C1 segment of cervical spinal cord (tissue), 14 donors: ENCODE results near the gene PRR7.
"Not testable (repeated sequence)": the region's sequence is repeated elsewhere in the genome, so short reads cannot be mapped to it uniquely, and the experiment has no call there.

Experiments
- DNase-seq, 14 donors: peaks; one replicate each; lab custom pipeline; 2025; lab: John Stamatoyannopoulos, UW

PRR7 gene

DNA sequence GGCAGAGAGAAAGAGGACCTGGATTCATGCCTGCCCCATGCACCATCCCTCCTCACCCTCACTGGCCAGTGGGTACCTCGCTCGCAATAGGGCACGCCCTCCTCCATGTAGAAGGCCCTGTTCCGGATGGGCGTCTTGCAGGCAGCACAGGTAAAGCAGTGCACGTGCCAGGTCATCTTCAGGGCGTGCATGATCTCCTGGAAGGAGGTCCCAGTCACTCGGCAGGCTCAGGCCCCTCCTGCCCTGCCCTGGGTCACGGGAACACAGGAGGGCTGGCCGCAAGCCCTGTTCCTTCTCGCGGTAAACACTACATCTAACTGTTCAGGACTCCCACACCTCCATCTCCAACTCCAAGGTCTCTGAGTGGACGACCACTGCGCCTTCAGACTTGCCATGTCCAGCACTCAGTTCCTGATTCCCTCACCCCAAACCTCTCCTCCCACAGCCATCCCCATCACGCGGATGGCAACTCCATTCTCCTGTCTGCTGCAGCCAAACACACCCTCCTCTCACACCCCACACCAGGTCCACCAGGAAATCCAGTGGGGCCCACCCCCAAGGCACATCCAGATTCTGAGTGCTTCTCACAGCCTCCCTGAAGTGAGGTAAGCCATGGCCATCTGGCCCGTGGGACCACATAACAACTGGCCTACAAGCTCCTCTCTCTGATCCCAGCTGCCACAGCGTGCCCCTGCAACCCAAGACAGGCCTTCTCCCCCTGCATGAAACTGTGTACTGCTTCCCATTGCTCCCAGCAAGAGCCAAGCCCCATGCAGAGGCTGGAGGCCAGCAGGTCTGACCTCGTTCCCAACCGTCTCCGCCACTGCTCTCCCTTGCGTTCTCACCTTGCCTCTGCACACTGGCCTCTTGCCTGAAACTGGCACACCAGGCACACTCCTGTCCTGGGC lies 37.6 kb downstream of the PRR7 start:
- no peak for DNase-seq

DNA sequence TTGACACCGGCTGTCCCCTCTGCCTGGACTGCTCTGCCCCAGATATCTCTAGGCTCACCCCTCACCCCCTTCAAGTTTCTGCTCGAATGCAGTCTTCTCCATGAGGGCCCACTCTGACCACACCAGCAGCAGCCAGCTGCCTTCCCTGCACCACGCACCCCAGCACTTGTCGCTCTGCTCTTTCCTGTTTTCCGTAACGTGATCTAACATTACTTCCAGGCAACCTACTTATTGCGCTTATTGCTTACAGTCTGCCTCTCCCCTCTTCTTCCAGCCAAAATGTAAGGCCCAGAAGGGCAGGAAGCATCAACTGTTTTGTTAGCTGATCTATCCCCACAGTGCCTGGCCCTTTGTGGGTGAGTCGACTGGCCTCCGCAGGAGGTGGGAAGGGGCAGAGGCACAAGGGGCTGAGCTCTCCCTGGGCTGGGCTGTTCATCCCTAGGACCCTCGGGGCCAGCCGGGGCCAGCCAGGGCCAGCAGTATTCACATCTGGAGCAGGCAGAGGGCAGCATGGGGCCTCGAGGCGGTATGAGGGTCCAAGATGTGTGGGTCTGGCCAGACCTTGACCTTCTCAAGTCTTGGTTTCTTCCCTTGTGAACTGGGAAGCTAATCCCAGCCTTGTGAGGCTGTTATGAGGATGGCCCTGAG lies 38.4 kb downstream of the PRR7 start:
- DNase-seq: no peak

DNA sequence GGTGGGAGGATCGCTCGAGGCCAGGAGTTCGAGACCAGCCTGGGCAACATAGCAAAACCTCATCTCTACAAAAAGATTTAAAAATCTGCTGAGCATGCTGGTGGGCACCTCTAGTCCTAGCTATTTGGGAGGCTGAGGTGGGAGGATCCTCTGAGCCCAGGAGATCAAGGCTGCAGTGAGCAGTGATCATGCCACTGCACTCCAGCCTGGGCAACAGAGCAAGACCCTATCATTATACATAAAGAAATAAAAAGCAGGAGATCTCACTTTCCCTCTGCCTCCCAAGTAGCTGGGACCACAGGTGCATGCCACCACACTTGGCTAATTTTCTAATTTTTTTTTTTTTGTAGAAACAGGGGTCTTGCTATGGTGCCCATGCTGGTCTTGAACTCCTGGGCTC lies 39.1 kb downstream of the PRR7 start:
- DNase-seq: not testable (repeated sequence)

DNA sequence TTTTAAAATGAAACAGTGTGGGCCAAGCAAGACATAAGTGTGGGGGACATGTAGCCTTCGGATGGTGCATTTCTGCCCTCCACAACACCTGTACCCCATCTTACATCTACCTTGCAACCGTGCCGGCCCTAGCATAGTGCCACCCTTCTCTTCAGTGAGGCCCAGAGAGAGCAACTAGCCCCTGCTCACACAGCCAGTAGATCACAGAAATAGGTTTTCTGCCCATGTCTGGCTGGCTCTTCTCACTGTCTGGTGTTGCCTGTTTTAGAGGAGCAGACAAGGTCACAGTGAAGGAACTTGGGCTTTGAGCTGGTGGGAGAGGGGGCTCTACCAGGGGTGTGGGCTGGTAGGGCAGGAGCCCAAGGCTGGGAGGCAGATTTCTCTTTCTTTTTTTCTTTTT lies 39.6 kb downstream of the PRR7 start:
- DNase-seq: no peak

DNA sequence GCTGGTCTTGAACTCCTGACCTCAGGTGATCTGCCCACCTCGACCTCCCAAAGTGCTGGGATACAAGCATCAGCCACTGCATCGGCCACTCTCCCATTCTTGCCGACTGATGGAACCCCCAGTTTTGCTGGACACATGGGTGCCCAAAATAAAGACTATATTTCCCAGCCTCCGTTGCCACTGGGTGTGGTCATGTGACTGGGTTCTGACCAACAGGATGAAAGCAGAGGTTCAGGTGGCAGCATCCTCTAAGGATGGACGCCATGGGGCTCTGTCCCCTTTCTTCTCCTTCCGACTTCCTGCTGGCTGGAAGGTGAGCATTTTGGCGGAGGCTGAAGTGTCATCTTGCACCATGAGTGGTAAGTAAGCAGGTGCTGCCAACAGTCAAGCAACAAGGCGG lies 40.5 kb downstream of the PRR7 start:
- no peak for DNase-seq

DNA sequence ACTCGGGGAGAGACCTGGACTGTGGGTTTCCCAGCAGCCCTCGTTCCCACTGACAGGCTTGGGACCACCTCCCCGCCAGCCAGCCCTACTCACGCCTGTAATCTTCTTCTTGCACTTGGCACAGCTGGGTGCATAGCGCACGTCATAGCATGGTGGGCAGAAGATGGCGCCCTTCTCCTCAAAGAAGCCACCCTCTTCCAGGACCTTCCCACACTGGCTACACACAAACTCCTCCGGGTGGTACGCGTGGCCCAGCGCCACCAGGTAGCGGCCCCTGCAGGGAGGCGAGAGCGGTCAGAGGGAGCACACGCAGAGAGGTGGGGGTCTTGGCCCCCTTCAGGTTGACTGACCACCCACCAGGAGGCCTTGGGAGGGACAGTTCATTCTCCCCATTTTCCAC lies 41.4 kb downstream of the PRR7 start:
- DNase-seq: no peak

DNA sequence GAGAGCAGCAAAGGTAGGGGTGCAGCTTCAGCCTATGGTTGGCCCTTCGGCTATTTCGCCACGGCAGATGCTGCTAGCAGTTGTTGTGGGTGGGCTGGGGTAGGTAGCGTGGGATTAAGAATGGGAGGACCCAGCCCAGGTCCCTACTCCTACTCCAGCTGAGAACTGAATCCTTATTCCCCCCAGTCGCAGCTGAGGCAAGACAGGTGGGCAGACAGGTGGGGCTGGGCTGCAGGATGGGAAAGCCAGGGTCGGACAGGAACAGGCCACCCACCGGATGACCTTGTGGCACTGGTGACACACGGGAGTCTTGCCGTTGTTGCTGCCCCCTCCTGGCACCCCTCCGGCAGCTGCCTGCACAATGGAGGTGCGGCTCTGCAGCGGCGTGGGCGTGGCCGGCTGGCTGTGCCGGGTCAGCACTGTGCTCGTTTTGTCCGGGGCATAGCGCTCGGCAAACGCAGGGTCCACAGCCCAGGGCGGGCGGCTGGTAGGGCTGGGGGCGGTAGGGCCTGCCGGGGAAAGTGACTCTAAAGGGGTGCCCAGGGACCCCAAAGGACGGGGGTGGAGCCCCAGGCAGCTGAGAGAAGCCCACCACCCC lies 42.6 kb downstream of the PRR7 start:
- DNase-seq: no peak

DNA sequence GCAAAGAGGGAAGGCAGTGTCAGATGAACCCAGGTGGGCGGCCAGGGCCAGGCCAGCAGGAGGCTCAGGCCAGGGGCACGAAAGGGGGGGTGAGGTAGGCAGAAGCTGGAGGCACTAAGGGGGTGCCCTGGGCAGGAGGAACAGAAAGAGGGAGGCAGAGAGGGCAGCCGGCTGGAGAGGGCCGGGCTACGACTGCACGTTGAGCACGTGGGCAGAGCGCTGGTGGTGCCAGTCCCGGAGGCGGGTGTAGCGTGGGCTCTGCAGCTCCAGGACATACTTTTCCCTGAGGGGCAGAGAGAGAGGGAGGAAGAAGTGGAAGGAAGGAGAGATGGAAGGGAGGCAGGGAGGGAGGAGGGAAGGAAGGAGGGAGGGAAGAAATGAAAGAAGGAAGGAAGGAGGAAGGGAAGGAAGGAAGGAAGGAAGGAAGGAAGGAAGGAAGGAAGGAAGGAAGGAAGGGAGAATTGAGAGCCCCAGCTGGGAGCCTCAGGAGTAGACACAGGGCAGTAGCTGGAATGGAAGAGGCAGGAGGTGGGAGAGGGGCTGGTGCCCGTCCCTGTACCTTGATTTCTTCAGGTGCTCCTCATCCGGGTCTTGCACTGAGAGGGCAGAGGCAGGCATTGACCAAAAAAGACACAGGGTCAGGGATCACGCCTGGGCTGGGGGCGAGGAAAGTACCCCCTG lies 43.8 kb downstream of the PRR7 start:
- peak in 1 of 14 donors; percentile 60 for DNase-seq

DNA sequence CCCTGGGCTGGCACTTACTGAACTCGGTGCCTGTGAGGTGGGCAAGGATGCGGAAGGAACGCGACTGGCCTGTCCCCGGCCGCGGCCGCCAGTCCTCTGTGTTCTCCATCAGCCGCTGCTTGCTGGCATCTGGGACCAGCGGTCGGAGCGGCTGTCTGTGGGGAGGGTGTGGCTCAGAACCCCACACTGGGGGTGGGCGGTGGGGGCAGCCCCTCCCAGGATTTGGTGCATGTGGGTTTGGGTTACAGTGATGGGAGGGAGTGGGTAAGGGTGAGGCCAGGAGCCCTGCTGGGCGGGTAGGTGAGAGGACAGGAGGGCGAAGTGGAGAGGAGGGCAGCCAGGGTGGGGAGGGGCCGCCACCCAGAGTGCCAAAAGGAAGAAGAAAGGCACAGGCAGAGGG lies 44.4 kb downstream of the PRR7 start:
- DNase-seq: no peak

DNA sequence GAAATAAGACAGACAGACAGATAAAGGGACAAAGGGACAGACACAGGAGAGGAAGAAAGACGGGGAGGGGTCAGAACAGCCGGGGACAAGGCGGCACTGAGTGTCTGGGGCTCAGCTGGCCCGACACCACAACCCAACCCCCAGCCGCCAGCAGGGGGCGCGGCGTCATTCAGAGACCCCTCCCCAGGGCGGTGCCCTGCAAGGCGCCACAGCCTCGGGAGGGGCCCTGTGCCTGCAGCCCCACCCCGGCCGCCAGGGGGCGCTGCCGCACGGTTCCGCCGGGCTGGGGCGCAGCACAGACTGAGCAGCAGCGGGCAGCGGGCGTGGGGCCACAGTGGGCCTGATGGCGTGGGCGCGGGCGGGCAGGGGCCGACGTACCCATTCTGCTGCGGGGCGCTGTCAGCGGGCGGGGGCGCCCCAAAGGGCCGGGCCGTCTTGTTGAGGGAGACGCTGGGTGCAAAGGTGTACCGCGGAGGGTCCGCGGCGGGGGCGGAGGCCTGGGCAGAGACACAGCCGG lies 44.9 kb downstream of the PRR7 start:
- DNase-seq: no peak

DNA sequence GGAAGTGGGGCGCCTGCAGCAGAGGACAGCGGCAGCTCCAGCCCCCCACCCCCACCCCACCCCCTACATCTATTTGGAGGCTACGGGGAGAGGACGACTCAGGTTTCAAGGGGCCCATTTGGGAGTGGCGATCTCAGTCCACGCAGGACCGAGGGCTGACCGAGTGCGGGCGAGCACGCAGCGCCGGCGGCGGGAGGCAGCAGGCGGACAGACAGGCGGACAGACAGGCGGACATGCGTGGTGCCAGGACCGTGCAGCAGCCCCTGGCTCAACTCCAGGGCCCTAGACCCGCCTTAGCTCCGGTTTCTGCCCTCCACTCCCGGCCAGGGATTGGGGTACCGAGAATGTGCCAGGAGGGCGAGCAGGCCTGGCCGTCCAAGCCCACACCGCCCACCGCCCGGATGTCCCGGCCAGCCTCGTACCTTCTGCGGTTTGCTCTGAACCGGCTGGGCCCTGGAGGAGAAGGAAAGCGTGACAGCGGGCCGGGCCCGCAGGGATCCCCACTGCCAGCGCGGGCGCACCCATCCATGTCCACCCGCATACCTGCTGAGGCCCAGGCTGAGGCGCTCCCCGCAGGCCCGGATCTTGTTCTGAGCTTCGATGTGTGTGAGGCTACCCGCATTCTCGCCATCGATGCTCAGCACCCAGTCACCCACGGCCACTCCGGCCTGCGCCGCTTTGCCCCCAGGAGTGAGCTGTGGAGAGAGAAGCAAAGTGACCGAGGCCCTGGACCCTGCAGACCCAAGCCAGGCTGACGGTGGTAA lies 45.6 kb downstream of the PRR7 start:
- no peak for DNase-seq

DNA sequence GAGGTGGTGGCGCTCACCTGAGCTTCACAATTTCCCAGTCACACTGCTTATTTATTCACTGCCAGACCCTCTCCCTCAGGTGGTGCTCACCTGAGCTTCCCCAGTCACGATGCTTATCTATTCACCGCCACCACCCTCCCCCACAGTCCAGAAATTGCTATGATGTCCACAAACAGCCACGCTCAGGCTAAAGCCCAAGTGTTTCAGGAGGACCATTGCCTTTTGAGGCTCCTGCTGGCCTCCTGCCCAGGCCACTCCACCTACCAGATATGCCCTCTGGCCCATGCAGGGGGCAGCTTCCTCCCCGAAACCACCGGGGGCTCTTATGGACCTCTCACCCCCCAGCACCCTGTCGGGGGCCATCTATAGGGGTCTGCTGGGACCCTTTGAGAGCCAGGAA lies 46.2 kb downstream of the PRR7 start:
- no peak for DNase-seq

DNA sequence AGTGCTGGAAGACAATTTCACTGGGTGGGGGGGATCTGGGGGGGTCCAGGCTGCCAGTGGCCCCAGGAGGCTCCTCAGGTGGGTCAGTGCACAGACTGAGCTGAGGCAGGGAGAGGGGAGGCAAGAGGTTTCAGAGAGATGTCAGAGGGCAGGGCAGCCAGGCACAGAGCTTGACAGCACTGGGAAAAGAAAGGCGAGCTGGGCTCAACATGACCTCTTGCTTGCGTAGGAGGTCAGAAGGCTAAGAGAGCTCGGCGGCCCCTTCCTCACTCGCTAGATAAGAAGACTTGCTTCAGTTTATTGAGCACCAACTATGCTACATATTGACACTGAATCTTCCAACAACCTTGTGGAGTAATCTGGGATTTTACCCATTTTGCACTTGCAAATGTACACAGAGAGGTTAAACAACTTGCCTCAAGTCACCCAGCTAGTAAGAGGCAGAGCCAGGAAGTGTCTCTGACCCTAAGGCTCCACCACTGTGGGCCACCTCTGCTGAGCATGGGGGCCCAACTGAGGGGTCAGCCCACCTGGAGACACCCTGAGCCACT lies 47.3 kb downstream of the PRR7 start:
- no peak for DNase-seq

DNA sequence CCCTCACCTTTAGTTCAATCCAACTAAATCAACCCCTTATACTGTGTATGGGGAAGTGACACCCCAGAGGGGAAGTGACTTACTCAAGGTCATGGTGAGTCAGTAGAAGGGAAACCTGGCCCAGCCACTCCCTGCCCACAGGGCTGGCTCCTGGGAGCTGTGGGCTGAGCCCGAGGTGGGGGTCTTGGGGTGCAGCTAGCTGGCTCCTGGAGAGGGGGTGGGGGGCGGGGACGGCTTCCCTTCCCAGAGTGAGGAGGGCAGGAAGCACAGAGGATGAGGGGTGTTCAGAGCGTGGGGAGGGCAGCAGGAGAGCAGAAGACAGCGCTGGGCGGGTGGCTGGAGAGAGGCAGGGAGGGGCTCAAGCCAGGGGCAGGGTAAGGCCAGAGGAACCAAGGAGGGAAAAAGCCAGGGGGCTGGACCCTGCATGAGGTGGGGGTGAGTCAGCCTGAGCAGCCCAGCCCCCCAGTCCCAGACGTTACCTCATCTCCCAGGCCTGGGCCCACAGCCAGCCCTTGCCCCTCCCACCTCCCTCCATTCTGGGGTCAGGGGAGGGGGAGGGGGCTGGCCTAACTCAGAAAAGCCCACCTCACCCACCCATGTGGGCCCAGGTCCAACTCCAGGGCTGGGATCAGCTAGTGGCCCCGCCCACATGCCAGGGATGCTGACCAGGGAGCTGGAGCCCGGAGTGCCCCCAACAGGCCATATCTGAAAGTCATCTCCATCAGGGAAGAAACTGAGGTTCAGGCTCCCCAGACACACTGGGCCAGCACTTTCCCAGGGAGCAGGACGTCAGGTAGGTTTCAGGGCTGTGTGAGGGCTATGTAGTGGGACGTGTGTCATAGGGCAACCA lies 48.0 kb downstream of the PRR7 start:
- peak in 1 of 14 donors; percentile 57 for DNase-seq

DNA sequence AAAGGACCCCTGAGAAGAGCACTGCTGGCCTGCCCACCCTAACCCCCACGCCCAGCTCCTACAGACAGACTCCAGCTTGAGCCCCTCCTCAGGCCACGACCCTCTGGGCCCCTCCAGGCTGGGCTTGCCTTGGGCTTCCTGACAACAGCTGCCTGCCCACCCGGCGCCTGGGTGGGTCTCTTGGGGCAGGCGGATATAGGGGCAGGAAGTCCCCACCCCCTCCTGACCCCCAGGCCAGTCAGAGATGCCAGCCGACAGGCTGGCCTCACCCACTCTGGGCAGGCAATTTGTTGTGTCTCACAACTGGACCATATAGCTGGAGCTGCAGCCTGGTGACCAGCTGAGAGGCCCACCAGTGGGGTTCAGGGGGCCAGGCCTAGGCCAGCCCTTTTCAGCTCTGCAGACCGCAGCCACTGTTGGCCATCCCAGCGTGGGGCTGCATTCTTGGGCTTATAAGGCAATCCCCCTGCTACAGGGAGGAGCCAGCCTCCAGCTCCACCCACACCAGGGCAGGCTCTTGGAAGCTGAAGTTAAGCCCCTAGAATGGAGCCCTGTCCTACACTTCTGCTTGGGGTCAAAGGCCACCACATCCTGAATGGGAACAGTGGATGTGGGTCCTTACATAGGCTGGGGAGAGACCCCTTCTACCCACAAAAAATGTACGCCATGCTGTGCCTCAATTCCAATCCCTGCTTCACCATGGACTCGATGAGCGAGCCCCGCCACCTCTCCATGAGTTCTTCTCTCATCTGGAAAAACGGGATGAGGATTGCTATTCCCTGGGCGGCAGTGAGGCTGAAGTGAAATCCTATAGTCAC lies 48.8 kb downstream of the PRR7 start:
- no peak for DNase-seq

DNA sequence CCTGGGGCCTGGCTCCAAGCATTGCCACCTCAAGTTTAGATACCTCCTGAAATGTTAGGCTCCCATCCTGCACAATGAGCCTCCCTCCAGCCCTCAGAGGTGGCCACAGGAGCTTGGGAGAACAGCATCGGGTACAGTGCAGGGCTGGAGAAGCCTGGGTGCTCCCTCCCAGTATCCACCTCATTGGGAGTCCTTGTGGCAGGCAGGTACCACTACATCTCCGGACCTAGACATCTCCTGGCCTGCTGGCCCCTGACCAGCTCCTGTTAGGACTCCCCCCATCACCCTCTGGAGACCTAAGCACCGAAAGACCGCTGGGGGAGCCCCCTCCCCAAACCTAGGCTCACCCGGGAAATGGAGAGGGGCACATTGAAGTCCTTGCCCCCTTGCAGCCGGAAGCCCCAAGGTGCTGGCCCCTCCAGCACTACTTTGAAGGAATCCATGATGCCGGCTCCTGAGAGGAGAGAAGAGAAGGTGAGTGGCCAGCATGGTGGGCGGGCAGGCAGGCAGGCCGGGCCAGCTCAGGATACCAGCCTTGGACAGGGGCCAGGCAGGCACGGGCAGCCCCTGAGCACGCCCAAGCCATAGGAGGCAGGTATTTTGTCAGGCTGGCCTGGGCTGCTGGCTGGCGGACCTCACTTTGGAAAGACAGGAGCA lies 49.6 kb downstream of the PRR7 start:
- no peak for DNase-seq

DNA sequence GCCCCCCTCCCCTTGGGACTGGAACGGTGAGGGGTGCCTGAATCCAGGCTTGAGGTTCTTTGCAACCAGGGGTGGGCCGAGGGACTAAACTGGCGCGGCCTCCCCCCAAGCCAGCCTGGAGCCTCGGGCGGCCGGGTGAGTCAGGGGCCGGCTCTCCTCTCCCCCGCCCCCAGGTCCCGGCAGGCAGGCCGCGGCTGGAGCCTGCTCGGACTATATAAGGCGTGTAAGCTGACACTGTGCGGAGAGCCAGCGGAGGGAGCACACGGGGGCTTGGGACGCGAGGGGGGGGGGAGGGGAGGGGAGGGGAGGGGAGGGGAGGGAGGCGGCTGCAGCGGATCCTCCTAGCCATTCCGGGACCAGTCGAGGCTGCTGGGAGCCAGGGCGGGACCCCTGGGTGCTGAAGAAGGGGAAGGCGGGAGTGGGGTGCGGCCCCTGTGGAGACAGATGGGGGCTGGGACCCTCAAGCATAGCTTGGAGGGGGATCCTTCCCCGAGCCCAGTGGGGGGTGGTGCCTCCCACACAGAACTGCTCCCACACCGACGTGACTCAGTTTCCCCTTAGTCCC lies 50.2 kb downstream of the PRR7 start:
- DNase-seq: peak in 1 of 14 donors; percentile 46
